ENCODE results near the gene FKBP1A. TPM values are rescaled to one million over a fixed set of nuclear protein-coding genes. Genes with fewer than 3 reads are reported as not detected.

Gene FKBP1A
- total RNA-seq, 1 experiment from 2014 or later: 130 TPM

DNA sequence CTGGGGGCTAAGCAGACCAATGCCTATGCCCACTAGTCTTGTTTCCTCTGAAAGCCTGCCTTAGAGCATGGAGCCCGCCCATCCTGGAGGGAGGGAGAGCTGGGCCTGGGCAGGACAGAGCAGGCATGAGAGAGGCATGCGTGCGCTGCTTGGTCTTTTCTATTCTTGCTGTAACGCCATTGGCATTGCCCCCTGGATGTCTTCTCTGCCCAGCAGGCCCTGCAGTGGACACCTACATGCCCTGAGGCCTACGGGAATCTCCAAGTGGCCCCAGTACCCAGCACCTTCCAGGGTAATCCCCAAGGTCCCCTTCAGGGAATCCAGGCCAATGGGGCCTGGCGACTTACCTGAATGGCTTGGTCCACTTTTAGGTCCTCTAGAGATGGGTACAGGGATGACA is 72.8 kb downstream of the FKBP1A start:
- no peak for DNase-seq (ENCODE audit: low read depth)

DNA sequence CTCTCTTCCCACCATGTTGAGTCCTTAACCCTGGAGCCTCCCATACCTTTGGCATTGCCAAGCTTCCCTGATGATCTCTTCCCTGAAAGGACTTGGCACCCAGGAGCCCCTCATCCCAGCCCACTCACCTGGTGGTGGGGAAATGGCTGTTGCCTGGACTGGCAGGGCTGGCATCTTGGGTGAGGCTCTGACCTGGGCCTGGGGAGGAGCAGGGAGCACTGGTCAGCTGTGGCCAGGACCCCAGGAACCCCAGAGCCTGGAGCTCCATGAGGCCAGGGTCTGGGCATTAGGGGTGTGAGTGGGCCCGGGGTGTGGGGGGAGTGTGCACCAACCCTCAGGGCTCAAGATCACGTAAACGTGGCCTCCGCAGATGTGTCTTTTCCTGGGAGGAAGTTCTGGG is 73.4 kb downstream of the FKBP1A start:
- no peak for DNase-seq (ENCODE audit: low read depth)

DNA sequence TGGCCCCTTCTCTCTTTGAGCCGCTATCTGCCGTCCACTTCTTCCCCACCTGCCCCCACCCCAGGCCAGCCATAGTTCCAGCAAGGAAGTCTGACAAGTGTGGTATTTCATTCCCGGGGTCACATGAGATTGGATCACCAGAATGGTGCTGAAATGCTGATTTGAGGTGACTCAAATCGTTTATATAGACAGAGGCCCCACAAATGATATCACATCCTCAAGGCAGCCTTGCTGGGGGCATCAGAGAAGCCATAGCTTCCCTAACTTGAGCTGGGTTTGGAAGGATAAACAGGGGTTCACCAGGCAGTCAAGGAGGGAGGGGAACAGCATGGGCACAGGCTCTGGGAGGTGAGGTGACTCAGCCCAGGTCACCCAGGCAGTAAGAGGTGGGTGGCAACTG is 73.8 kb downstream of the FKBP1A start:
- no peak for DNase-seq (ENCODE audit: low read depth)

Other genes starting within 250 kb of the FKBP1A start
- gene TMEM74B, start 208.1 kb downstream of the FKBP1A start, total RNA-seq (2014; rRNA removed): 0.13 TPM in 1 of 2 replicates, not detected in the other
- gene C20orf202, start 189.6 kb downstream of the FKBP1A start, total RNA-seq (2014; rRNA removed): not detected in 2 replicates
- gene RAD21L1, start 167.0 kb downstream of the FKBP1A start, total RNA-seq (2014; rRNA removed): 0.19 and 0.29 TPM in 2 replicates
- gene SNPH, start 126.8 kb downstream of the FKBP1A start, total RNA-seq (2014; rRNA removed): 14.0 and 15.8 TPM in 2 replicates
- gene SDCBP2, start 63.9 kb downstream of the FKBP1A start, total RNA-seq (2014; rRNA removed): 1.5 and 2.9 TPM in 2 replicates
- 29.6 and 33.0 TPM in 2 replicates for gene NSFL1C, start 73.8 kb upstream of the FKBP1A start, total RNA-seq (2014; rRNA removed)
- not detected in 2 replicates for gene SIRPB2, start 98.4 kb upstream of the FKBP1A start, total RNA-seq (2014; rRNA removed)
- gene SIRPD, start 164.7 kb upstream of the FKBP1A start, total RNA-seq (2014; rRNA removed): not detected in 2 replicates
- gene SIRPB1, start 227.0 kb upstream of the FKBP1A start, total RNA-seq (2014; rRNA removed): 0.77 and 0.86 TPM in 2 replicates